HepG2 (cell line): ENCODE data around the gene SMIM44. TPM values are rescaled to one million over a fixed set of nuclear protein-coding genes. Genes with fewer than 3 reads are reported as not detected.
A peak's percentile ranks its signal among the peaks of the same experiment; 100 is the strongest.

Source experiments
- ARID2 ChIP-seq: sonication (generic); formaldehyde crosslinking; IDR thresholded peaks from 2 replicates; pipeline ENCODE4 v1.8.1; 2022; ENCODE audit warnings: mild to moderate bottlenecking, missing genetic modification reagents, borderline replicate concordance
- ATF1 ChIP-seq: IDR thresholded peaks from 2 replicates; pipeline ENCODE4 v1.6.1; 2016; ENCODE audit warnings: mild to moderate bottlenecking, control low read depth
- ATRX ChIP-seq: sonication (generic); formaldehyde crosslinking; IDR thresholded peaks from 2 replicates; pipeline ENCODE4 v1.4.0; 2020; ENCODE audit warnings: missing genetic modification reagents, borderline replicate concordance
- CCAR2 ChIP-seq: fragments of 200-400 bp; formaldehyde crosslinking; optimal IDR thresholded peaks from 2 replicates; pipeline ENCODE3; 2018; ENCODE audit warnings: low read depth, mild to moderate bottlenecking, low read length, moderate library complexity
- CREBL2 ChIP-seq: sonication (generic); formaldehyde crosslinking; IDR thresholded peaks from 2 replicates; pipeline ENCODE4 v1.8.1; 2023; ENCODE audit warnings: missing genetic modification reagents, mild to moderate bottlenecking, borderline replicate concordance
- FOXK1 ChIP-seq: sonication (generic); formaldehyde crosslinking; IDR thresholded peaks from 2 replicates; pipeline ENCODE4 v1.4.0; 2020; ENCODE audit warnings: low read depth, missing genetic modification reagents, borderline replicate concordance
- KMT2A ChIP-seq: sonication (generic); formaldehyde crosslinking; IDR thresholded peaks from 2 replicates; pipeline ENCODE4 v1.4.0; 2020; ENCODE audit warnings: missing genetic modification reagents
- MIXL1 ChIP-seq: IDR thresholded peaks from 2 replicates; pipeline ENCODE4 v1.6.1; 2016
- MTA1 ChIP-seq: sonication (generic); formaldehyde crosslinking; IDR thresholded peaks from 2 replicates; pipeline ENCODE4 v1.4.0; 2020; ENCODE audit warnings: missing genetic modification reagents, mild to moderate bottlenecking, borderline replicate concordance
- NR2F6 ChIP-seq, 2 experiments: IDR thresholded peaks; 2 replicates each; pipeline ENCODE4 v1.6.1; 2016; ENCODE audit warnings: antibody characterized with exemption in 1 of 2, mild to moderate bottlenecking in 1 of 2
- PHF21A ChIP-seq: sonication (generic); formaldehyde crosslinking; IDR thresholded peaks from 2 replicates; pipeline ENCODE4 v1.5.0; 2020; ENCODE audit warnings: mild to moderate bottlenecking, missing genetic modification reagents
- SALL2 ChIP-seq: sonication (generic); formaldehyde crosslinking; IDR thresholded peaks from 2 replicates; pipeline ENCODE4 v1.8.1; 2023; ENCODE audit warnings: mild to moderate bottlenecking, missing genetic modification reagents, inconsistent platforms
- SMC3 ChIP-seq: IDR thresholded peaks from 2 replicates; pipeline ENCODE4 v1.6.1; 2011; ENCODE audit warnings: low read length, improper control_type of control experiment
- TGIF2 ChIP-seq: IDR thresholded peaks from 2 replicates; pipeline ENCODE4 v1.6.1; 2016; ENCODE audit warnings: control low read depth, missing compliant biosample characterization
- WIZ ChIP-seq: sonication (generic); formaldehyde crosslinking; IDR thresholded peaks from 2 replicates; pipeline ENCODE4 v1.5.1; 2020; ENCODE audit warnings: mild to moderate bottlenecking, missing genetic modification reagents
- ZFP62 ChIP-seq: sonication (generic); formaldehyde crosslinking; IDR thresholded peaks from 2 replicates; pipeline ENCODE4 v1.4.0; 2020; ENCODE audit warnings: missing genetic modification reagents
- ZNF354B ChIP-seq: sonication (generic); formaldehyde crosslinking; IDR thresholded peaks from 2 replicates; pipeline ENCODE4 v1.8.0; 2022; ENCODE audit warnings: mild to moderate bottlenecking, missing genetic modification reagents
- ZNF441 ChIP-seq: sonication (generic); formaldehyde crosslinking; IDR thresholded peaks from 2 replicates; pipeline ENCODE4 v1.7.0; 2021; ENCODE audit warnings: missing genetic modification reagents, borderline replicate concordance
- ZNF614 ChIP-seq: IDR thresholded peaks from 2 replicates; pipeline ENCODE4 v1.6.1; 2018; ENCODE audit warnings: missing biosample characterization, missing genetic modification reagents, inconsistent platforms, borderline replicate concordance
- ZNF652 ChIP-seq: IDR thresholded peaks from 2 replicates; pipeline ENCODE4 v1.6.1; 2016; ENCODE audit warnings: low read depth, borderline replicate concordance
- ZNF724P ChIP-seq: sonication (generic); formaldehyde crosslinking; IDR thresholded peaks from 2 replicates; pipeline ENCODE4 v1.8.0; 2022; ENCODE audit warnings: missing genetic modification reagents, borderline replicate concordance
- ZNF772 ChIP-seq: sonication (generic); formaldehyde crosslinking; IDR thresholded peaks from 2 replicates; pipeline ENCODE4 v1.5.0; 2020; ENCODE audit warnings: mild to moderate bottlenecking, missing genetic modification reagents
- ZNF841 ChIP-seq: sonication (generic); formaldehyde crosslinking; IDR thresholded peaks from 2 replicates; pipeline ENCODE4 v1.8.1; 2023; ENCODE audit warnings: missing genetic modification reagents, borderline replicate concordance
- polyA plus RNA-seq, 8 experiments: library from polyadenylated mRNA; depleted of rRNA in 3 of 8; stranded (reverse) in 7 of 8; unstranded in 1 of 8; fragments of >200 nt; fragmentation: Illumina TruSeq in 4 of 8; extraction: Trizol in 4 of 8; gene quantifications; 2 replicates each; pipeline versions ENCODE4 v1.2.1 to v1.2.3, GENCODE V29; 2011 to 2016; ENCODE audit warnings: low read depth in 4 of 8, missing spikeins in 1 of 8, mixed read lengths in 1 of 8; ENCODE audit not compliant: insufficient read depth in 1 of 8
- total RNA-seq, 5 experiments: library from RNA; depleted of rRNA; stranded (reverse); fragments of >200 nt; fragmentation: Illumina TruSeq; extraction: Trizol; gene quantifications; 2 replicates each; pipeline ENCODE4 v1.2.3, GENCODE V29; 2016; ENCODE audit warnings: low read depth in 1 of 5
- TF ChIP-seq, protein P1 (sequence below): IDR thresholded peaks from 2 replicates; pipeline ENCODE4 v1.4.0; 2020; ENCODE audit warnings: mild to moderate bottlenecking, missing genetic modification reagents
- TF ChIP-seq, protein P2 (sequence below): sonication (generic); formaldehyde crosslinking; IDR thresholded peaks from 2 replicates; pipeline ENCODE4 v1.9.0; 2022; ENCODE audit warnings: missing genetic modification reagents, mild to moderate bottlenecking, borderline replicate concordance

SMIM44 gene
- total and polyA plus RNA-seq, 2 of the 13 experiments (the other 11 are each of a cell fraction or from before 2014, with no cell fraction given): not detected

GRCh38 chr19:3505598-3506383, 22.6 kb upstream of the SMIM44 start, which contains the start of gene FZR1 (continued):
- TF ChIP-seq ATRX (CRISPR knock-in tag): no peak
- TF ChIP-seq FOXK1: peak; percentile 89
- TF ChIP-seq CCAR2: no peak
- TF ChIP-seq SALL2 (CRISPR knock-in tag): peak; percentile 47; the same call in 1 of the 2 replicates
- no peak for TF ChIP-seq ZNF354B (CRISPR knock-in tag)
- TF ChIP-seq ZNF772 (CRISPR knock-in tag): peak; percentile 55; the same call in 1 of the 2 replicates
- 0 out of 2 replicates have a peak, but pooled peaks have one; percentile 33 for TF ChIP-seq TGIF2
- no peak for TF ChIP-seq MTA1
- TF ChIP-seq SMC3: no peak
- no peak for TF ChIP-seq ZNF652 (CRISPR knock-in tag)
- TF ChIP-seq KMT2A (CRISPR knock-in tag): peak; percentile 32; the same call in 1 of the 2 replicates
- no peak for TF ChIP-seq ZNF724P (CRISPR knock-in tag)
- TF ChIP-seq CREBL2 (CRISPR knock-in tag): no peak
- no peak for TF ChIP-seq ZNF841 (CRISPR knock-in tag)
- peak; percentile 69; the same call in 1 of the 2 replicates for TF ChIP-seq ZNF614
- TF ChIP-seq NR2F6 (IDR thresholded peaks at IDR 0.05): no peak
- peak; percentile 29; the same call in 1 of the 2 replicates for TF ChIP-seq NR2F6 (CRISPR knock-in tag; IDR thresholded peaks at IDR 0.05)
- TF ChIP-seq WIZ (CRISPR knock-in tag): no peak
- TF ChIP-seq ARID2 (CRISPR knock-in tag): no peak
- TF ChIP-seq ATF1 (CRISPR knock-in tag): peak; percentile 91
- TF ChIP-seq, protein P1, sequence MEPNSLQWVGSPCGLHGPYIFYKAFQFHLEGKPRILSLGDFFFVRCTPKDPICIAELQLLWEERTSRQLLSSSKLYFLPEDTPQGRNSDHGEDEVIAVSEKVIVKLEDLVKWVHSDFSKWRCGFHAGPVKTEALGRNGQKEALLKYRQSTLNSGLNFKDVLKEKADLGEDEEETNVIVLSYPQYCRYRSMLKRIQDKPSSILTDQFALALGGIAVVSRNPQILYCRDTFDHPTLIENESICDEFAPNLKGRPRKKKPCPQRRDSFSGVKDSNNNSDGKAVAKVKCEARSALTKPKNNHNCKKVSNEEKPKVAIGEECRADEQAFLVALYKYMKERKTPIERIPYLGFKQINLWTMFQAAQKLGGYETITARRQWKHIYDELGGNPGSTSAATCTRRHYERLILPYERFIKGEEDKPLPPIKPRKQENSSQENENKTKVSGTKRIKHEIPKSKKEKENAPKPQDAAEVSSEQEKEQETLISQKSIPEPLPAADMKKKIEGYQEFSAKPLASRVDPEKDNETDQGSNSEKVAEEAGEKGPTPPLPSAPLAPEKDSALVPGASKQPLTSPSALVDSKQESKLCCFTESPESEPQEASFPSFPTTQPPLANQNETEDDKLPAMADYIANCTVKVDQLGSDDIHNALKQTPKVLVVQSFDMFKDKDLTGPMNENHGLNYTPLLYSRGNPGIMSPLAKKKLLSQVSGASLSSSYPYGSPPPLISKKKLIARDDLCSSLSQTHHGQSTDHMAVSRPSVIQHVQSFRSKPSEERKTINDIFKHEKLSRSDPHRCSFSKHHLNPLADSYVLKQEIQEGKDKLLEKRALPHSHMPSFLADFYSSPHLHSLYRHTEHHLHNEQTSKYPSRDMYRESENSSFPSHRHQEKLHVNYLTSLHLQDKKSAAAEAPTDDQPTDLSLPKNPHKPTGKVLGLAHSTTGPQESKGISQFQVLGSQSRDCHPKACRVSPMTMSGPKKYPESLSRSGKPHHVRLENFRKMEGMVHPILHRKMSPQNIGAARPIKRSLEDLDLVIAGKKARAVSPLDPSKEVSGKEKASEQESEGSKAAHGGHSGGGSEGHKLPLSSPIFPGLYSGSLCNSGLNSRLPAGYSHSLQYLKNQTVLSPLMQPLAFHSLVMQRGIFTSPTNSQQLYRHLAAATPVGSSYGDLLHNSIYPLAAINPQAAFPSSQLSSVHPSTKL (CRISPR knock-in tag): peak; percentile 53
- no peak for TF ChIP-seq ZFP62 (CRISPR knock-in tag)
- TF ChIP-seq, protein P2, sequence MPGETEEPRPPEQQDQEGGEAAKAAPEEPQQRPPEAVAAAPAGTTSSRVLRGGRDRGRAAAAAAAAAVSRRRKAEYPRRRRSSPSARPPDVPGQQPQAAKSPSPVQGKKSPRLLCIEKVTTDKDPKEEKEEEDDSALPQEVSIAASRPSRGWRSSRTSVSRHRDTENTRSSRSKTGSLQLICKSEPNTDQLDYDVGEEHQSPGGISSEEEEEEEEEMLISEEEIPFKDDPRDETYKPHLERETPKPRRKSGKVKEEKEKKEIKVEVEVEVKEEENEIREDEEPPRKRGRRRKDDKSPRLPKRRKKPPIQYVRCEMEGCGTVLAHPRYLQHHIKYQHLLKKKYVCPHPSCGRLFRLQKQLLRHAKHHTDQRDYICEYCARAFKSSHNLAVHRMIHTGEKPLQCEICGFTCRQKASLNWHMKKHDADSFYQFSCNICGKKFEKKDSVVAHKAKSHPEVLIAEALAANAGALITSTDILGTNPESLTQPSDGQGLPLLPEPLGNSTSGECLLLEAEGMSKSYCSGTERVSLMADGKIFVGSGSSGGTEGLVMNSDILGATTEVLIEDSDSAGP (CRISPR knock-in tag): peak; percentile 61; the same call in 1 of the 2 replicates
- peak; percentile 40; the same call in 1 of the 2 replicates for TF ChIP-seq PHF21A (CRISPR knock-in tag)
- TF ChIP-seq ZNF441 (CRISPR knock-in tag): no peak; the same call in 1 of the 2 replicates
- peak; percentile 60; the same call in 1 of the 2 replicates for TF ChIP-seq MIXL1 (CRISPR knock-in tag)
